Measurements from ENCODE around the gene PAX7.

GRCh38 chr1:18628511-18628910 is 2.1 kb upstream of the PAX7 start:
- TF ChIP-seq POLR2AphosphoS5 (IDR thresholded peaks at IDR 0.05) (no peak), POLR2A (IDR thresholded peaks at IDR 0.05) (no peak), CTCF (IDR thresholded peaks at IDR 0.05) (no peak)
